ENCODE measurements around the gene CEL.
"Not testable (repeated sequence)": the region's sequence is repeated elsewhere in the genome, so short reads cannot be mapped to it uniquely, and the experiment has no call there.

The CEL gene

GRCh38 chr9:133064241-133065069 lies 2.7 kb downstream of the CEL start:
- no peak for DNase-seq (ENCODE audit: low read depth in 2 of 2)

DNA sequence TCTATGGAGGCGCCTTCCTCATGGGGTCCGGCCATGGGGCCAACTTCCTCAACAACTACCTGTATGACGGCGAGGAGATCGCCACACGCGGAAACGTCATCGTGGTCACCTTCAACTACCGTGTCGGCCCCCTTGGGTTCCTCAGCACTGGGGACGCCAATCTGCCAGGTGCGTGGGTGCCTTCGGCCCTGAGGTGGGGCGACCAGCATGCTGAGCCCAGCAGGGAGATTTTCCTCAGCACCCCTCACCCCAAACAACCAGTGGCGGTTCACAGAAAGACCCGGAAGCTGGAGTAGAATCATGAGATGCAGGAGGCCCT lies 3.2 kb downstream of the CEL start:
- DNase-seq (ENCODE audit: low read depth in 2 of 2), result no peak

- DNase-seq (ENCODE audit: low read depth in 2 of 2), result no peak
Measured at GRCh38 chr9:133066181-133066983, 4.6 kb downstream of the CEL start.

- no peak for DNase-seq (ENCODE audit: low read depth in 2 of 2)
Measured at GRCh38 chr9:133067006-133067405, 5.2 kb downstream of the CEL start.

GRCh38 chr9:133067813-133068212 lies 6.0 kb downstream of the CEL start:
- DNase-seq (ENCODE audit: low read depth in 2 of 2), result no peak

DNA sequence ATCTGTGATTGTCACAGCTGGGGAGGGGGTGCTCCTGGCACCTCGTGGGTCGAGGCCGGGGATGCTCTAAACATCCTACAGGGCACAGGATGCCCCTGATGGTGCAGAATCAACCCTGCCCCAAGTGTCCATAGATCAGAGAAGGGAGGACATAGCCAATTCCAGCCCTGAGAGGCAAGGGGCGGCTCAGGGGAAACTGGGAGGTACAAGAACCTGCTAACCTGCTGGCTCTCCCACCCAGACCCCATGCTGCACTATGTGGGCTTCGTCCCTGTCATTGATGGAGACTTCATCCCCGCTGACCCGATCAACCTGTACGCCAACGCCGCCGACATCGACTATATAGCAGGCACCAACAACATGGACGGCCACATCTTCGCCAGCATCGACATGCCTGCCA lies 6.7 kb downstream of the CEL start:
- DNase-seq (ENCODE audit: low read depth in 2 of 2), result not testable (repeated sequence)

DNA sequence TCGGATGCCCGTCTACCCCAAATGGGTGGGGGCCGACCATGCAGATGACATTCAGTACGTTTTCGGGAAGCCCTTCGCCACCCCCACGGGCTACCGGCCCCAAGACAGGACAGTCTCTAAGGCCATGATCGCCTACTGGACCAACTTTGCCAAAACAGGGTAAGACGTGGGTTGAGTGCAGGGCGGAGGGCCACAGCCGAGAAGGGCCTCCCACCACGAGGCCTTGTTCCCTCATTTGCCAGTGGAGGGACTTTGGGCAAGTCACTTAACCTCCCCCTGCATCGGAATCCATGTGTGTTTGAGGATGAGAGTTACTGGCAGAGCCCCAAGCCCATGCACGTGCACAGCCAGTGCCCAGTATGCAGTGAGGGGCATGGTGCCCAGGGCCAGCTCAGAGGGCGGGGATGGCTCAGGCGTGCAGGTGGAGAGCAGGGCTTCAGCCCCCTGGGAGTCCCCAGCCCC lies 8.8 kb downstream of the CEL start:
- DNase-seq (ENCODE audit: low read depth in 2 of 2), result not testable (repeated sequence)

- DNase-seq (ENCODE audit: low read depth in 2 of 2), result not testable (repeated sequence)
Measured at GRCh38 chr9:133070985-133071384, 9.2 kb downstream of the CEL start.

DNA sequence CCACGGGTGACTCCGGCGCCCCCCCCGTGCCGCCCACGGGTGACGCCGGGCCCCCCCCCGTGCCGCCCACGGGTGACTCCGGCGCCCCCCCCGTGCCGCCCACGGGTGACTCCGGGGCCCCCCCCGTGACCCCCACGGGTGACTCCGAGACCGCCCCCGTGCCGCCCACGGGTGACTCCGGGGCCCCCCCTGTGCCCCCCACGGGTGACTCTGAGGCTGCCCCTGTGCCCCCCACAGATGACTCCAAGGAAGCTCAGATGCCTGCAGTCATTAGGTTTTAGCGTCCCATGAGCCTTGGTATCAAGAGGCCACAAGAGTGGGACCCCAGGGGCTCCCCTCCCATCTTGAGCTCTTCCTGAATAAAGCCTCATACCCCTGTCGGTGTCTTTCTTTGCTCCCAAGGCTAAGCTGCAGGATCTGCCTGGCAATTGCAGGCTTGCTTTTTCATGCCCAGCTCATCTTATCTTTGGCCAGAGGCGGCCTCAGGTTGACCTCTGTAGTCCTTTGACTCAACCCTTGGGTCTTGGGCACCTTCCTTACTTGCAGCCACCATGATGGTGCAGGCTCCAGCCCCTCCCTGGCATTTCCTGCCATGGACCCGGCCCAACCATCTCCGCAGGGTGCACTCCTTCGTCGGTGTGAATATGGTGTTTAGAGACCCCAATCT lies 9.8 kb downstream of the CEL start:
- no peak for DNase-seq (ENCODE audit: low read depth in 2 of 2)

- not testable (repeated sequence) for DNase-seq (ENCODE audit: low read depth in 2 of 2)
Measured at GRCh38 chr9:133072210-133072609, 10.4 kb downstream of the CEL start.

- DNase-seq (ENCODE audit: low read depth in 2 of 2), result no peak
Measured at GRCh38 chr9:133073086-133074014, 11.6 kb downstream of the CEL start.

GRCh38 chr9:133074111-133074651 lies 12.4 kb downstream of the CEL start:
- DNase-seq (ENCODE audit: low read depth in 2 of 2), result no peak

DNA sequence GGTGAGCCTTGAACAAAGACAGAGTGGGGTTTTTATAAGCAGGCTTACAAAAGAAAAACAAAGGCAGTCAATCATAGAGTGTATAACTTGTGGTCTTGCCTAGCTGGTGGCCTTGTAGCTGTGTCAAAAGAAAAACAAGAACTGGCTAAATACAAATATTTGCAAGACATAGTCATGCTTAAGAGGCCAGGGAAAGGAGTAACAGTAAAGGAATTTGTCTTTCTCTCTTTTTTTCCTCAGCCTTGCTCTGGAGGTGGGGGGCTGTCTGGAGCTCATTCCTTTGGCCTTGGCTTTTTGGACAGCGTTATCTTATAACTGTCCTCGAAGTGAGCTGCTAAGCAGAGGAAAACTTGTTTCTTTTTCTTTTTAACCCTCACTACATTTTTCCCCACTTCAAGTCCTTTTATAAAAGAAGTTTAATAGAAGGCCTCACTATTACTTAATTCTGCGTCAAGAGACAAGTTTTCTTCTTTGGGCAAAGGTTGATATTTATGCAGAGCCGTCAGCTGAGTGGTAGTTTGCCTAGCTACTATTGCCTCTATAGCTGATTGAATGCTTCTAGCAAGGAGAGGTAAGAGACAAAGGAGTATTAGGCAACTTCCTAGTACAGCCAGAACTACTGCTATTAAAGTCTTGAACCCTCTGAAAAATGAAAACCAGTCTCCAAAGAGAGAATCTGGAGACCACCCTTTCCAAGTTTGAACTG lies 14.3 kb downstream of the CEL start:
- DNase-seq (ENCODE audit: low read depth in 2 of 2), result no peak

DNA sequence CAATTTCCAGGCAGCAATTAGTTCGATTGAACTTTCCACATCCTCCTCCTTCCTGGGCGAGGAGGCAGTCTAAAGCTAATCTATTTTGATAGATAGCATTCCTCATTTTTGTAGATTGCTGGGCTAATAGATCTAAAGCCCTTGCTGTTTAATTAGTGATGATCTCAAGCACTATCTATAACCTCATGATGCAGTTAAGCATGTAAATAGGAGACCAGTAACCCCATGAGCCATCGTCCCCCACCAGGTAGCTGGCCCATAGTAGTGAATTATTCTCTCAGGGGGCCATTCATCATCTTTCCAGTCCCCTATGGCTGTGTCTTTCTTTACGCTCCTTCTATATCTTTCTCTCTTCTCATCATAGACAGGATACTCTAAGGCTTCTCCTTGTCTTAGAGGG lies 14.9 kb downstream of the CEL start:
- DNase-seq (ENCODE audit: low read depth in 2 of 2), result no peak

DNA sequence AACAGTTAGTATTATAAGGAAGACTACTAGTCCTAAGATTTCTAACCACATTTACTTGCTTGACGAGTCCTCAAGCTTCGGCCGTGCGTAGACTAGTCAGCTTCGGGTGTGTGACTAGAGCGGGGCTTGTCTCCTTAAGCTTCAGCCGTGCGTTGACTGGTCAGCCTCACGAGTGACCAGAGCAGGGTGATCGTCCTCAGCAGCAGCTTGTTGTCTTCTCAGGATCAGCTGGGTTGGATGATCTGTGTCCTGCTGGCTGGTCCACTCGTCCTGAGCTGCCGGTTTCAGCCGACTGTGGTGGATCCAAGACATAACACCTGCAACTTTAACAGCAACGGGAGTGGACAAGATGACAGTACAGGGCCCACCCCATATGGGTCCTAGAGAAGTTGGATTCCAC lies 16.7 kb downstream of the CEL start:
- DNase-seq (ENCODE audit: low read depth in 2 of 2), result no peak

DNA sequence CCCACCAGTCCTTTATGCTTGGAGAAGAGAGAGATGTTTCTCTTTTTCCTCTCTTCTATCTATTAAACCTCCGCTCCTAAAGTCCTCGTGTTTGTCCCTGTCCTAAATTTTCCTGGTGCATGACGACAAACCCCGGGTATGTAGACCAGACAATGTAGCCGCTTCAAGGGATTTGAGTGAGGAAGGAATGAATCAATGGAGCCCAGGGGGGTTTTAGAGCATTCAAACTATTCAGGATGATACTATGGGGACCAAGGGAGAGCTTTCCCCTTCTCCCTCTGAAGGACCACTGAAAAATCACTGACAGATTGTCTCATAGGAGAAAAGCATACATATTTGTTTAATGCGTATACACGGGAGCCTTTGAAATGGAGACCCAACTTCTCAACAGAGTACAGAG lies 18.4 kb downstream of the CEL start:
- no peak for DNase-seq (ENCODE audit: low read depth in 2 of 2)

GRCh38 chr9:133080786-133081779 lies 19.3 kb downstream of the CEL start:
- not testable (repeated sequence) for DNase-seq (ENCODE audit: low read depth in 2 of 2)

DNA sequence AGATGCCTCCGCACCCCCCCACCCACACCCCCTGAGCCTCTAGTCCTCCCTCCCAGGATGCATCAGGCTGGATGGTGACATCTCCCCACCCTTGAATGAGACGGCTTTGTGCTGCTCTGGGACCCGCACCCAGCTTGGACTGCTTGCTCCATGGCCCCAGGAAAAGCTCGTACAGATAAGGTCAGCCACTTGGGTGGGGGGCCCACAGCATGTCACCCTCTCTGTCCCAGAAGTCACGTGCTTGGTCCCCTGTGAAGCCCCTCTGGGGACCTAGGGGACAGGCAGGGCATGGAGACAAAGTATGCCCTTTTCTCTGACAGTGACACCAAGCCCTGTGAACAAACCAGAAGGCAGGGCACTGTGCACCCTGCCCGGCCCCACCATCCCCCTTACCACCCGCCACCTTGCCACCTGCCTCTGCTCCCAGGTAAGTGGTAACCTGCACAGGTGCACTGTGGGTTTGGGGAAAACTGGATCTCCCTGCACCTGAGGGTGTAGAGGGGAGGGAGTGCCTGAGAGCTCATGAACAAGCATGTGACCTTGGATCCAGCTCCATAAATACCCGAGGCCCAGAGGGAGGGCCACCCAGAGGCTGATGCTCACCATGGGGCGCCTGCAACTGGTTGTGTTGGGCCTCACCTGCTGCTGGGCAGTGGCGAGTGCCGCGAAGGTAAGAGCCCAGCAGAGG lies 20.3 kb downstream of the CEL start:
- not testable (repeated sequence) for DNase-seq (ENCODE audit: low read depth in 2 of 2)

GRCh38 chr9:133083688-133084087 lies 21.9 kb downstream of the CEL start:
- not testable (repeated sequence) for DNase-seq (ENCODE audit: low read depth in 2 of 2)
